Inferior parietal cortex (tissue), 1 donor: Measurements from ENCODE around the gene CCDC9.
A peak's percentile ranks its signal among the peaks of the same experiment; 100 is the strongest.

Source experiments
- DNase-seq: peaks from one replicate; pipeline ENCODE4 v3.0.0-alpha.2; 2016; ENCODE audit errors: extremely low spot score

CCDC9 gene

DNA sequence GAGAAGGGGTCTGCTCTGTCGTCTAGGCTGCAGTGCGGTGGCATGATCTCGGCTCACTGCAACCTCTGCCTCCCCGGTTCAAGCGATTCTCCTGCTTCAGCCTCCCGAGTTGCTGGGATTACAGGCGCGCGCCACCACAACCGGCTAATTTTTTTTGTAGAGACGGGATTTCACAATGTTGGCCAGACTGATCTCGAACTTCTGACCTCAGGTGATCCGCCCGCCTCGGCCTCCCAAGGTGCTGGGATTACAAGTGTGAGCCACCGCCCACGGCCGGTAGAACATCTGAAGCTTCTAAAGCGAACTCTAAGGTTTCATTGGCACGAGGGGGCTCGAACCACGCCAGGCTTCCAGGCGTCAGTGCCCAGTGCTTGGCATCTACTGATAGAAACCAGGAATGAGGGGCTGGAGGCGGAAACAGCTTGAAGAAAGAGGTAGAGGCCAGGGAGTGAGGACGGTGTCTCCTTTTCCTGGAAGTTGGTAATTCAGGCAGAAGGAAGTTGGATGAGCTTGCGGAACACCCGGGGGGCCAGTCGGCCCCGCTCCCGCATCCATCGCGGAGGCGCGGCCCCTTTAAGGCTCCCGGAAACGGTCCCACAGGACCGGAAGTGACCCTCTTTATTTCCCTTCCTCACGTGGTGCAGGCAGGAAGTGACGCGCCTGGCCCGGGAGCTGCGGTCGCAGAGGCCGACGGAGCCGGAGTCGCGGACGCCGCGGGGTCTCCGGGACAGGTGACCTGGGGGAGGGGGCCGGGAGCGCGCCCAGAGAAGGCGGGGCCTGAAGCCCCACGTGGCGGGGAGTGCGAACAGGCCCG is at the start of gene CCDC9:
Gene CCDC9, plus strand, starts transcription at position 647 of the 814 bp plus-strand sequence. CDS start 1,876 bp downstream, outside the sequence.
- DNase-seq: peak; percentile 97

DNA sequence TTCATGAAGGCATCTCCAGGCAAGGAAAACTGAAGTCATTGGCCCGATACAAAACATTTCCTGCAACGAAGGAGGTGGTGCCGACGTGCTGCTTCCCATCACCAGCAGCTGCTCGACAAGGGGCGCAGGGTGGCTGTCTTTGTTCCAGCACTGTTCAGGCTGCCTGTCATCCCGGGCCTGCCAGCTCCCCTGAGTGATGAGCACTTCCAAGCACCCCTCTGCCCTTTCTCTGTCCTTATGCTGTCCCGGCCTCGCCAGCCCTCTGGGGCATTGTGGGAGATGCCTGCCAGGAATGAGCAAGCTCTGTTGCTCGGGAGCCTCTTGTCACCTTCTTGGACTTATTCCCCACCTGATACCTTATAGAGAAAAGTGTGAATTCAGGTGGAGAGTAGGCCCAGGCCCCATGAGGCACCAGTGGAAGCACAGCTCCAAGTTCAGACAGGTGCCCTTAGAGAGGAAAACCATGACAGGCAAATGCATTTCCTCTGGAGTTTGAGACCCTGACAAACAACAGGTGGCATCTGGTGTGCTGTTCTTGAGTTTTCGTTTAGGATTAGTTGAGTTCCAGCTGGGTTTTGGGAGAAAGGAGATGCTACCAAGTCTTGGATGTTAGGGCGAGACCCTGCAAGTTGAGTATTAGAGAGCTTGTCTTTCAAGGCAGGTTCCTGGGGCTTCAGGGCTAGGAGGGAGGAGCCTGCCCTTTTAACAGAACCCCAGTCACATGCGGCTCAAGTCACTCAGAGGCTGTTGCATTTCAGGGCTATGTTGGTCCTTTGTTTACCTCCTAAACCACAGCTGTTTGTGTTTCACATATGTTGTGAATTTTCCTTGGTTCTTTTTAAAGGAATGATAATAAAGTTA is 46.8 kb upstream of the CCDC9 start:
- no peak for DNase-seq

DNA sequence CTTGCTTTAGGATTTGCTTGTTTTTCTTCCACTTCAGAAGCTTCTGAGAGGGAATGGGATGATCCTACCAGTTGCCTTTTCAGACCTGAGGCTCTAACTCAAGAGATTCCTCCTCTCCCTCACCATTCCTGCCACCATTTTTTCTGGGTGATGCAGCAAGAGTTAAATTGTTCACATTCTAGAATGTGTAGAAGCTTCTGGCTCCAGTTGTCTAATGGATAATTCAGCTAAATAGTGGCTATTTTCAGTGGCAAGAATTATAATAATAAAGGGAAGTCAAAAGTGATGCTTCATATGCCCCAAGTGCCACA is 46.2 kb upstream of the CCDC9 start:
- no peak for DNase-seq

DNA sequence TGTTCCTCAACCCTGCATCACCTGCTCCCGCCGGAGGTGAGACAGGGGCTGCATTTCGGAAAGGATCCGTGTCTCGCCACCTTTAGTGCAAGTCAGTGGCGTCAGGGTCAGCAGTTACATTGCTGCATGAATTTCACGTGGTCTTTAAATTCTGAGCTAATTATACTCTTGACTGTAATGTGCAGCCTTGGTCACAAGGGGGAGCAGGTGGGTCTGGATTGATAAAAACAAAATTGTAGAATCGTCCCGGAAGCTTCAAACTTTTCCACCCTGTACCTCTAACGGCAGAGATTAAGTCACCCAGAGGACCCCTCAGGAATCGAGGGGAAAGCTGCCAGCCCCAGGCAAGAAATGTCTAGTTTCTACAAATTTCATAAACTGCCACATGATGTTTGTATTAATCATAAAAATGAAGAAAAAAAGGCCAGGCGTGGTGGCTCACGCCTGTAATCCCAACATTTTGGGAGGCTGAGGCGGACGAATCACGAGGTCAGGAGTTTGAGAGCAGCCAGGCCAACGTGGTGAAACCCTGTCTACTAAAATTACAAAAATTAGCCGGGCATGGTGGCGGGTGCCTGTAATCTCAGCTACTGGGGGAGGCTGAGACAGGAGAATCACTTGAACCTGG is 45.5 kb upstream of the CCDC9 start:
- peak; percentile 92 for DNase-seq

DNA sequence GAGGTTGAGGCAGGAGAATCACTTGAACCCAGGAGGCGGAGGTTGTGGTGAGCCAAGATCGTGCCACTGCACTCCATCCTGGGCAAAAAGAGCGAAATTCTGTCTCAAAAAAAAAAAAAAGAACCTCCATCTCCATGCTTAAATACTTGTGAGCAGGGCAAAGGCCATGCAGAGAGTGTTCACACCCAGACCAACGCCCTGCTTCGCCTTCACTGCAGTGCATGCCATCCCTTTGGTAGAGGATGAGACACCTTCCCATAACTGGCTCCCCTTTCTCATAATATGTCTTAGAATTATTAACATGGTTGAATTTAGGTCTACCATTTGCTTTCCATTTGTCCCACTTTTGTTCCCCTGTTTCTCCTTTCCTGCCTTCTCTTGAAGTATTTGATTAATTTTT is 40.7 kb upstream of the CCDC9 start:
- no peak for DNase-seq

DNA sequence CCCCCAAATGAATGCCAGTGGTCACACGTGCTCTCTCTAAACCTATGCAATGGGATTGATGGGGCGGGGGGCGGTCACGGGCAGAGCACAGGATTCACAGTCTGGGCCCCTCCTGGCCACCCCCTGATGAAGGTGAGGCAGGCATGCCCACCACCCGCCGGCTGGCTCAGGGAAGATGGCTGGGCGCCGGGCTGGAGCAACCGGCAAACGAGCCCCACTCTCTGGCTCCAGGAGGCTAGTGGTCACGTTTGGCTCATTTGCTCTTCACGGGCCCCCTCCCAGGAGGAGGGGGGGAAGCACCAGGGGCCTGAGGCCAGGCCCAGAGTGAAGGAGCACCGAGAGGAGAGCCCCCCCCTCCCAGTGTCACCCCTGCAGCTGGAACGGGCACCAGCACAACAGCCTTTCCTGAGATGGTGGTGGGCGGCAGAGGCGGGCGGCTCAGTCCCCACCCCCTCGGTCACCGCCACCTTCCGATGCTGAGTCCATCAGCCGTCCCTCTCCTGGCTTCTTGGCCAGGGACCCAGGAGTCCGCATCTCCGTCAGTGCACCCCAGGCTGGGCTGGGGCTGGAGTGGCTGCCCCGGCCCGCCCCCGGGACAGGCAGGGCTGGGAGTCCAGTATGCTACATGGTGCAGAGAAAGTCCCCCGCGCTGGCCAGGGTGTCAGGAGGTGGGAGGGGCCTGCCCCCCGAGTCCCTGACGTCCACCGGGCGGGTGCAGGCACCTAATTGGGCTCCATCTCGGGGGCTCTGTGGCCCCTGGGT is 35.1 kb upstream of the CCDC9 start:
- DNase-seq: no peak

DNA sequence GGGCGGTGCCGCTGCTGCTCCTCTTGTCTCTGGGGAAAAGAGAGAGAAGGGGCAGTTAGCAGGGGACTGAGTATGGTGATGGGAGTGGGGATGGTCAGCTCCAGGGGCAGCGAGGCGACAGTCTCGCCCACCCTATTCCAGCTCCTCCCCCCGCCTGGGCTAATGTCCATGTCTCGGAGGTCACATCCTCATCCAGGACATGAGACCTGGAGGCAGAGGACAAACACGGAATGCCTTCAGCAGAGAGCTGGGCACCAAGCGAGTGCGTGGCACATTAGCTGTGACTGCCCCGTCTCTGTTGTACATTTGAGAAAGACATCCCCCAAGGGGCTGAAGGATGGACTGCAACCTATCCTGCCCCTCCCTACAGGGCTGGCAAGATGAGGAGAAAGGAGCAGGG is 34.4 kb upstream of the CCDC9 start:
- DNase-seq: no peak

DNA sequence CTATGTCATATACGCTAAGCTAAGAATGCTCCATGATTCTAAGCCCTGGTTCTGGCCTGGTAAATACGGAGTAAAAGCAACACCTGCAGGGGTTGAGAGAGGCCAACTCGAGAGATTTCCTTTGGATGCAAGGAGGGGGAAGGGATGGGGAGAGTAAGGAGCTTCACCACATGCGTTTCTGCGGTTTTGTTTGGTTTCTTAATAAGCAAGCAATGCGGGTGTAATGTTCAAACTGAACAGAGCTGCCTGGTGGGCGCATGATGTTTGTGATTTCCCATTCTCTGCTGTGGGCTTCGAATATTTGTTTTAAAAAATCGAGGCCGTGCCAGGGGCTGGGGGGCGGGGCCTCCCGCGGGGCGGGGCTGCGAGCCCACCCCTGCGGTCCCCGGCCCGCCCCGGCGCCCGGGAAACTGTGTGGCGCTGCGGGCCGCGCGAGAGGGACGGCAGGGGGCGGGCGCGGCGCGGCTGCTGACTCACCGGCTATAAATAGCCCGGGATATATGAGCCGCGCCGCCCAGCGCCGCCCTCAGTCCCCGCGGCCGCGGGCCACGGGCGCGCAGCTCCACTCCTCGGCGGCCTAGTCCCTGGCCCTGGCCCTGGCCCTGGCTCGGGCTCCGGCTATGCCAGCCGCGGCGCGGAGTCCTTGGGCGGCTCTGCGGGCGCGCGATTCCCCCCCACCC is 30.4 kb upstream of the CCDC9 start:
- peak; percentile 86 for DNase-seq

DNA sequence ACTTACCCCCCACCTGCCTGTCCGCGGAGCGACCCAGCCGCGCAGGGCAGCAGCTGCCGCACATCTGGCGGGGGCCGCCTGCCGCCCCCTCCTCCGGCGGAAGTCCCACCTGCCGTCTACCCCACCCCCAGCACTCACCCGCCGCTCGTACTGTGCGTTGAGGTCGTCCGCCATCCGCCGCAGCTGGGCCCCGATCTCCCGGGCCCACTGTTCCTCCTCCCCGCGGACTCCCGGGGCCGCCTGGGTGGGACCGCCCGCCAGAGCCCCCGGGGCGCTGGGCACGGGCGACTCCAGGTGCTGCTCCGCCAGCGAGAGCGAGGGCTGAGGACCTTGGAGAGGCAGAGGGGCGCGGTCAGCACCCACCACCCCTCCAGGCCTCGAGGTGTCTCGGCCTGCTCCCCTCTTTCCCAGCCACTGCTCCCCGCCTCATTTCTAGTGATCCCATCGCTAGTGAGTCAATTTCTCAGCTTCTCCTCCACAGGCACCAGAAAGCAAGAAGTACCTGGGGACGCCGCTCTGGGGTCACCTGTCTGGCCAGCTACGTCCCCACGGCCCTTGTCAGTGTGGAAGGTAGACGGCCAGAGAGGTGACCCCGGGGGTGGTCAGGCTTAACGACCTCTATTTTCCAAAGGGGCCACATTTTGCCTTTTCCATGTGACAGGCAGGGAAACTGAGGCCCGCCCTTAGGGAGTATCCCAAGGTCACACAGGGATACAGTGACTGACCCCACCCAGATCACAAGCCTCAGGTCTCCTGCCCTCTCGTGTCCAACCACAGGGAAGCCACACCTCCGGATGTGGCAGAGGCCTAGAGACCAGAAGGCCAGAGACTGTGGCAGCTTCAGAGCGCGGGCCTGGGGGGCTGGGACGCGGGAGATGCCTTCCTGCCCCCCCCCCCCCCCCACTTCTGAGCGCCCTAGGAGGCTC is 29.6 kb upstream of the CCDC9 start:
- DNase-seq: peak; percentile 47

DNA sequence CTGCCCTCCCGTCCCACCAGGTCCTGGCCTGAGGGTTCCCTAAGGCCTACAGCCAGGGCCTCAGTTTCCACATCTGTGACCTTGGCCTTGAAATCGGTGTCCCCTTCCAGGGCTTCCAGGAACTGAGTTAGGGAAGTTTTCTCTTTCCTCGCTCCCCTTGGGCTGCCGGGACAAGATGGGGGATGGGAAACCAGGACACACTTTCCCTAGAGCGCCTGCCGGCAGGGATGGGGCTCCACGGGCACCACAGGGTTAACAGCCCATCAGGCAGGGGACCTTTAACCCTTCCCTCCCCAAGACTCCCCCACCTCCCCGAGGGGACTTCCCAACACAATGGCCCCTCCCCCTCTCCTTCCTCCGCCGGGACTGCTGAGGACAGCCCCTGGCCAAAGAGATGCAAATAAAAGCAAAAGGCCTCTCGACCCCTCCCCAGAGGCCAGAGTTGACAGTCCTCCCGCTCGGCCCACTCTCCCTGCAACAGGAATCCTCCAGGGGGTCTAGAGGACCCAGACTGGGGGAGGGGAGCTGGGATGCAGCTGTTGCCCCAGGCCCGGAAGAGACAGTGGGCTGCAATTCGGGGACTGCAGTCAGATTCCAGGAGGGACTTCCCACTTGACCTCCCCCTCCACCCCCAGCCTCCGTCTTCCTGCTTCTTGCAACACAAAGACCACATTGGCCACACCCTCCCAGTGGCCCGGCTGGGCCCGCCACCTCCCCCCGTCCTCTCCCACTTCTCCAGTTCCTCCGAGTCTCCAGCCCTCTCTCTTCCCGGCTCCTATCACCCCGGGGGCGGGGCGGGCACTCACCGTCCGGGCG is 28.8 kb upstream of the CCDC9 start:
- no peak for DNase-seq

DNA sequence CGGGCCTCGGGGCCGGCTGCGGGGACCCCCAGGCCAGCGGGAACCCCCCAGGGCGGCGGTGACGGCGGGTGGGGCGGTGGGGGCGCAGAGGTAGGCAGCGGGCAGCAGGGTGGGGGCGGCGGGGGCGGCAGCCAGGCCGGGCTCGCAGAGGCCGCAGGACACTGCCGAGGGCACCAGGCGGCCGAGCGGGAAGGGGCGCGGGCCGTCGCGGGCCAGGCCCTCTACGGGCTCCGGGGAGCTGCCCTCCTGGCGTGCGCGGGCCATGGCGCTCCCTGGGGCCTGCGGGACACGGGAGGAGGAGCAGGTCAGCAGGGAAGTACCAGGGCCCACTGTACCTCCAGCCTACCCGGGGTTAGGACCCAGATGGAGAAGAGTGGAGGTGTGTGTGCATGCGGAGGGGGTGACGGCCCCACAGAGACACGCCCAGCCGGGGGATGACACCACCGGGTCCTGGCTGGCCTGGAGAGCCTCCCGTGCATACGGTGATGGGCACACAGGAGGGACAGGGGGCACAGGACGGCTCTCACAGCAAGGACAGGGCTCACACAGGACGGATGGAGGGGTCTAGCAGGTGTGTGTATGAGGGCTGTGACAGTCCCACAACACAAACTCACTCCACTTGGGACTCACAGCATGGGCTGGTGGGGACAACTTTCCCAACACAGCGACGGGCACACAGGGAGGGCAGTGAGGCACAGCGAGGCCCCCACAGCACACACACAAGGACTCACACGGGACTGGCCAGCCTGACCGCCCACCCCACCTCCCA is 28.0 kb upstream of the CCDC9 start:
- no peak for DNase-seq

DNA sequence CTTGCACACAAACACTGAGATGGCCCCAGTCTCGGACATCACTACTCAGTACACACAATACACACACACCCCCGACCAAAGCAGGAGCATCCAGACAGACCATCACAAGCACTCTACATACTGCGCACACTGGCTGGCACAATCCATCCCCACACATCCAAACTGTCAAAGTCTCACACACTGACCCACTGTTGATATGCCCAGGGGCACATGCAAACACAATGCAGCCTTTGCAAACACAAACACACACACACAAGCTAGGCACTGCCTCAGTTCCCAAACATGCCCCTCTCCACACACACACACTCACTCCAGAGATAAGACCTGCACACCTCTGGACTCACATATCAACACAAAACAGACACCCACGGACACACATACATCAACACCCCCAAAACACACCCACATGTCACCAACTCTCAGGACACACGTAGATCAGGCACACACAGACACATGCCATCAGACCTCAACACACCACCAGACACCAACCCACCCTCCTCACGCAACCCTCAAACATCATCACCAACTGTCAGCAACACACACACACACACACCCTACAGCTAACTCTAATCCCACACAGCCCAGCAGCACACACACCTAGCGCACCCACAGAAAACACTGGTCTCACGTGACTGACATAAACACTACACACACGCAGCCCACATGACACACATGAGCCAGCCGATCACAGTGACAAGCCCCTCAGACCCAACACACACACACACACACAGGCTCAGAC is 27.2 kb upstream of the CCDC9 start:
- DNase-seq: no peak

DNA sequence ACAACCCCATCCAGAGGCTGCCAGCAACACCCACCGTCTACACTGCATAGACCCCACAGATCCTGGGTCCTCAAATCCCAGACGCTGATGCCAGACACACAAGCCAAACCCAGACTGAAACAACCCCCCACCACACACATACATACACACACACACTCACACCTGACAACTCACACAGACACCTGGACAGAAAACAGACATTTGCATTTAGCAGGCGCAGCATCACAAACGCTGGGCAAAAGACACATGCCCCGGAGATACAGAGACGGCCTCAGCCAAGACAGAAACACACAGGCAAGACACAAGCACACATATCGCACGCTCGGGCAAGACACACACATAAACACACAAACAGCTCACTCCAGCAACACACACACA is 26.7 kb upstream of the CCDC9 start:
- no peak for DNase-seq

DNA sequence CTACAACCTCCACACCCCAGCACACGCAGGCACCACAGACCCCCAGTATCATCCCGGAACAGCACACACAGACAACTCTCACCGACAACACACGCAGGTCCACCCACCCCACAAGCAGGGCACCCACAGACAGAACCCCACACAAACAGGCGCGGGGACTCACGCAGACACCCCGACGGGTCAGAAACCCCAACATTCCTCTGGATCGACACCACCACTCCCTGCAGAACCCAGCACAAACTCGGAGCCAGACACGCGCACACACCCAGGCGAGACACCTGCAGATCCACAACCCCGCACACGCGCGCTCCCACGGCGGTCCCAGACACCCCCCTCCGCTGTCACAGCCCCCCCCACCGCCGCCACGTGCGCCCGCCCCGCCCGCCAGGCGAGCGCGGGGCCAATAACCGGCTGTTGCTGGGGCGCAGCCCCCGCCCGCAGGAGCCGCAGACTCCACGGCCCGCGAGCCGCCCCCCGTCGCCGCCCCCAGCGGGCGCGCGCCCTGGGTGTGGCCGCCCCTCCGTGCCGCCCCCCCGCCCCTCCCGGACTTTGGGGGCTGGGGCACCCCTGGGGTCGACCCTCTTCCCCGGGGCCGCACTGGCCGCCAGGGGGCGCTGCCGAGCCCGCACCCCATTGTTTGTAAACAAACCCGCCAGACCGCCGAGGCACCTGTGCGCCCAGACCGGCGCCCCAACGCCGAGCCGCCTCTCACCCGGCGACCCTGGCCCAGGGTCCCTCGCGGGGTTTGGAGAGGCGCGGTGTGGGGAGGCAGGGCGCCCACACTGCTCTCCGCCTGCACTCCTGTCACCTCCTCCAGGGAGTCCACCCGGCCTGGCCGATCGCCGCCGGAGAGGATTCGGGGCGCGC is 26.0 kb upstream of the CCDC9 start:
- no peak for DNase-seq

DNA sequence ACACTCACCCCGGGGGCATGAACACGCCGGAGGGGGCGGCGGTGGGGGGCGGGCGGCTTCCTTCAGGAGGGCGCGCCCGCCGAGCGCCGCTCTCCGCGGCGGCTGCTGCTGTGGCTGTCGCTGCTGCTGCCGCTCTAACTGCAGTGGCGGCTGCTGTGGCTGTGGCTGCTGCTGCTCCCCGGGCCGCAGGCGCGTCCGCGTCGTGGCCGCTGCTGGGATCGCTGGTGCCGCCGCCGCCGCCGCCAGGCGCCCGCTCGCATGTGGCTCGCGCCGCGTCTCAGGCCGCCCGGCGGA is 25.5 kb upstream of the CCDC9 start, which contains the start of gene BBC3:
Gene BBC3, minus strand, starts transcription at position 279 of the 294 bp plus-strand sequence. CDS start 2,768 bp downstream, outside the sequence.
- no peak for DNase-seq

DNA sequence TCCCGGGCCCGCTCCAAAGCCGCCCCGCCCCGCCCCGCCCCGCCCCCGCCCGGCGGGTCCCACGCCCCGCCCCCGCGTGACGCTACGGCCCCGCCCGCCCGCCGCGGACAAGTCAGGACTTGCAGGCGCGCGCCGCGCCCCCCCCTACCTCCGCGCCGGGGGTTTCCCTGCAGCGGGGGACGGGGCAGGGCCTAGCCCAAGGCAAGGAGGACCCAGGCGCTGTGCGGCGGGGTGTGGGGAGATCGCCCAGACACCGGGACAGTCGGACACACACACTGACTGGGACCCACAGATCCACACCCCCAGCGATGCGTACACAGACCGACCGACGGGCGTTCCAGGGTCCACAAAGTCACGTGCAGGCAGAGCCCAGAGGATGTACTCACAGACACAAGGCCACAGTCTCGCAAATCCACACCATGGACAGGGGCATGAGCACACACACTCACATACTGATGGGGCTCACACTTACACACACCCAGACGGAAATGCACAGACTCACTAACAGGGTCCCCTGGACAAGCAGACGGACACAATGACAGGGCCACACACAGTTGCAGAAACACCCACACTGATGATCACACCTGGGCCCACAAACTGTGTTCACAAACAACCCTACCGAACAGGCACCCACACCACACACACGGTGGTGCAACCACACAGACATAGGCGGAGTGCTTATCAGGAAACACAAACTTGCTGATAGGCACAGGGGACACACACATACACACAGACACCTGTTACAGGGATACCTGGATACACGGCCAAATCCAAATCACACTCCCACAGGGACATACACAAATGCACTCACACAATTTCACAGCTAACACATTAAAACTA is 24.9 kb upstream of the CCDC9 start:
- DNase-seq: peak; percentile 62
